GM18517 (cell line): Measurements from ENCODE around the gene CHEK1.
"Not testable (repeated sequence)": the region's sequence is repeated elsewhere in the genome, so short reads cannot be mapped to it uniquely, and the experiment has no call there.

ENCODE experiments used
- ATAC-seq: cut with Tn5 transposase; IDR thresholded peaks from one replicate; pipeline ENCODE4 v1.9.1; 2021; ENCODE audit warnings: mild to moderate bottlenecking, moderate library complexity; ENCODE audit not compliant: unreplicated experiment

The CHEK1 gene

GRCh38 chr11:125690006-125690405, 65.0 kb downstream of the CHEK1 start:
- no peak for ATAC-seq

- no peak for ATAC-seq
These were observed 67.9 kb downstream of the CHEK1 start for GRCh38 chr11:125692887-125693286.

- no peak for ATAC-seq
These were observed 70.0 kb downstream of the CHEK1 start for GRCh38 chr11:125694951-125695350.

- ATAC-seq, result no peak
These were observed 76.2 kb downstream of the CHEK1 start for GRCh38 chr11:125701018-125701610.

GRCh38 chr11:125701858-125702621, 77.1 kb downstream of the CHEK1 start:
- ATAC-seq, result no peak

- not testable (repeated sequence) for ATAC-seq
These were observed 79.7 kb downstream of the CHEK1 start for GRCh38 chr11:125704686-125705085.

- no peak for ATAC-seq
These were observed 95.8 kb downstream of the CHEK1 start for GRCh38 chr11:125720781-125721180.

GRCh38 chr11:125724125-125724524, 99.2 kb downstream of the CHEK1 start:
- ATAC-seq, result no peak
